B cell (primary cell): ENCODE measurements around the gene YPEL5. TPM values are rescaled to one million over a fixed set of nuclear protein-coding genes. Genes with fewer than 3 reads are reported as not detected.

ENCODE experiments used
- ATAC-seq: fragments of 200-7000 bp; cut with Tn5 transposase; one replicate; pipeline ENCODE4 v1.10.0; 2021; ENCODE audit warnings: low read depth, mild to moderate bottlenecking, moderate number of reproducible peaks, moderate library complexity
- CTCF ChIA-PET: fragments of 350-600 bp; sonication (Branson Sonifier 250); formaldehyde crosslinking; loops from one replicate; lab custom pipeline; 2021; ENCODE audit warnings: antibody characterized with exemption, inconsistent platforms; lab: Charles Lee
- POLR2A ChIA-PET: fragments of 350-600 bp; sonication (Branson Sonifier 250); formaldehyde crosslinking; loops from one replicate; lab custom pipeline; 2021; ENCODE audit warnings: antibody characterized with exemption; lab: Charles Lee
- DNase-seq: peaks from one replicate; pipeline ENCODE4 v3.0.0; 2013
- H2AFZ ChIP-seq: 2 replicates; pipeline ENCODE4 v1.6.1; 2012; ENCODE audit warnings: mild to moderate bottlenecking, low read depth, low read length; ENCODE audit not compliant: insufficient read depth, poor library complexity, severe bottlenecking
- H3K27ac ChIP-seq, 2 donors: 1 replicate in 1 of 2; 2 replicates in 1 of 2; pipeline ENCODE4 v1.5.1; 2012 to 2013; ENCODE audit warnings: low read length in 2 of 2, mild to moderate bottlenecking in 2 of 2, moderate library complexity in 1 of 2
- H3K27me3 ChIP-seq, 4 experiments: fragments of 200-600 bp in 1 of 4; sonication (generic) in 1 of 4; replicated peaks in 1 of 4; 1 replicate in 2 of 4; 2 replicates in 2 of 4; pipeline versions ENCODE4 v1.6.1 to v1.7.0; 2013 to 2016; ENCODE audit warnings: low read length in 3 of 4, mild to moderate bottlenecking in 2 of 4, mixed read lengths in 1 of 4, moderate library complexity in 1 of 4; ENCODE audit not compliant: insufficient read depth in 4 of 4, control insufficient read depth in 3 of 4; ENCODE audit errors: control extremely low read depth in 1 of 4
- H3K36me3 ChIP-seq, 2 experiments: replicated peaks in 1 of 2; 1 replicate in 1 of 2; 2 replicates in 1 of 2; pipeline versions ENCODE4 v1.6.1 to v1.7.1; 2013; ENCODE audit warnings: low read length in 1 of 2; ENCODE audit not compliant: insufficient read depth in 2 of 2, control insufficient read depth in 1 of 2; ENCODE audit errors: control extremely low read depth in 1 of 2, extremely low read depth in 1 of 2
- H3K4me1 ChIP-seq, 2 donors: fragments of 200-600 bp in 1 of 2; sonication (generic) in 1 of 2; 1 replicate in 1 of 2; 2 replicates in 1 of 2; pipeline versions ENCODE4 v1.5.1 to v1.6.1; 2013 to 2017; ENCODE audit warnings: low read length in 2 of 2; ENCODE audit not compliant: control insufficient read depth in 2 of 2, insufficient read depth in 2 of 2
- H3K4me2 ChIP-seq: replicated peaks from 2 replicates; pipeline ENCODE3; 2012; ENCODE audit warnings: mild to moderate bottlenecking, low read depth, low read length; ENCODE audit not compliant: poor library complexity, severe bottlenecking
- H3K4me3 ChIP-seq, 5 experiments: fragments of 200-600 bp in 1 of 5; sonication (generic) in 1 of 5; 1 replicate in 3 of 5; 2 replicates in 2 of 5; pipeline versions ENCODE4 v1.5.1 to v1.7.0; 2011 to 2016; ENCODE audit warnings: low read length in 4 of 5, mild to moderate bottlenecking in 4 of 5, low read depth in 2 of 5, control low read depth in 1 of 5, moderate library complexity in 1 of 5; ENCODE audit not compliant: insufficient read depth in 1 of 5; ENCODE audit errors: control extremely low read depth in 1 of 5, extremely low read depth in 1 of 5
- H3K79me2 ChIP-seq: fragments of 200-600 bp; sonication (generic); one replicate; pipeline ENCODE4 v1.6.0; 2016; ENCODE audit warnings: low read length; ENCODE audit not compliant: control insufficient read depth, insufficient read depth
- H3K9ac ChIP-seq: fragments of 200-600 bp; sonication (generic); 2 replicates; pipeline ENCODE4 v1.6.1; 2017; ENCODE audit warnings: mild to moderate bottlenecking, low read length, moderate library complexity
- H3K9me3 ChIP-seq, 3 donors: one replicate each; pipeline versions ENCODE4 v1.6.1 to v1.7.1; 2013; ENCODE audit warnings: low read length in 2 of 3; ENCODE audit not compliant: control insufficient read depth in 2 of 3, insufficient read depth in 1 of 3; ENCODE audit errors: control extremely low read depth in 1 of 3
- H4K20me1 ChIP-seq: 2 replicates; pipeline ENCODE4 v1.6.0; 2012; ENCODE audit warnings: mild to moderate bottlenecking, low read length; ENCODE audit not compliant: insufficient read depth, control insufficient read depth, poor library complexity, severe bottlenecking
- H3K27ac Mint-ChIP-seq: one replicate; pipeline ENCODE4 v1.8.0; 2021; ENCODE audit warnings: mixed read lengths
- H3K27me3 Mint-ChIP-seq: one replicate; pipeline ENCODE4 v1.8.0; 2021; ENCODE audit warnings: mixed read lengths
- H3K4me1 Mint-ChIP-seq: one replicate; pipeline ENCODE4 v1.8.0; 2021; ENCODE audit warnings: mixed read lengths
- H3K4me3 Mint-ChIP-seq: one replicate; pipeline ENCODE4 v1.8.0; 2021; ENCODE audit warnings: mixed read lengths
- H3K9me3 Mint-ChIP-seq: one replicate; pipeline ENCODE4 v1.8.0; 2022; ENCODE audit warnings: mixed read lengths; ENCODE audit not compliant: insufficient read depth
- CTCF ChIP-seq: fragments of 200-600 bp; IDR thresholded peaks from one replicate; pipeline ENCODE4 v1.8.0; 2022; ENCODE audit warnings: antibody characterized with exemption, mild to moderate bottlenecking
- EZH2 ChIP-seq: IDR thresholded peaks from 2 replicates; pipeline ENCODE4 v1.6.1; 2012; ENCODE audit warnings: borderline replicate concordance, low read depth, mild to moderate bottlenecking, moderate library complexity, low read length; ENCODE audit not compliant: insufficient read depth, poor library complexity, severe bottlenecking
- WGBS: methylation state at CpG from one replicate; pipeline ENCODE4 v1.1.5; 2013; ENCODE audit warnings: missing lambda C conversion rate; ENCODE audit not compliant: insufficient coverage; 5-methylcytosine and 5-hydroxymethylcytosine counted together
- intact Hi-C: fragments of 100-400 bp; cut with micrococcal nuclease; formaldehyde crosslinking; loops from one replicate; pipeline ENCODE4 v1.10.0; 2022
- polyA plus RNA-seq: library from polyadenylated mRNA; depleted of rRNA; stranded (reverse); fragments of >200 nt; gene quantifications from 2 replicates; pipeline ENCODE4 v1.2.3, GENCODE V29; 2012
- total RNA-seq, 2 donors: library from RNA; stranded (reverse); fragments of 120-200 nt in 1 of 2; gene quantifications; 1 replicate in 1 of 2; 2 replicates in 1 of 2; pipeline versions ENCODE4 v1.2.3 to v1.2.4, GENCODE V29; 2013 to 2022

YPEL5 gene
- total and polyA plus RNA-seq, 2 donors (not counting 1 experiment from before 2014, with no cell fraction given) = 117 to 426 TPM

- Mint-ChIP-seq H3K27ac (no peak overlapping the region), H3K27me3 (peaks cover 32% of the 10 kb centered on the region), H3K4me1 (no peaks in the 10 kb centered on the region), H3K4me3 (no peak overlapping the region), H3K9me3 (peaks cover 2% of the 10 kb centered on the region)
- H3K4me3 ChIP-seq = no peak overlapping the region
- CTCF ChIA-PET = interaction anchor here (0.5 kb wide), 1 partner anchor 59 kb away, joined by 3 read pairs; no protein-coding TSS in a partner anchor
- no peak for TF ChIP-seq CTCF
- no peak for TF ChIP-seq EZH2
- no peaks in the 10 kb centered on the region for H3K4me1 ChIP-seq
- H4K20me1 ChIP-seq = no peaks in the 10 kb centered on the region
- H3K9ac ChIP-seq = no peak overlapping the region
- DNase-seq = no peak
- no peaks in the 10 kb centered on the region for H3K79me2 ChIP-seq
- H3K36me3 ChIP-seq = no peaks in the 10 kb centered on the region
- POLR2A ChIA-PET = no interaction called here
- peaks cover 0 to 8% (median 0%) of the 10 kb centered on the region in 3 donors for H3K9me3 ChIP-seq
- no peak for ATAC-seq
- no CpG with 5 or more reads among the region's 3 CpGs for WGBS
- H3K4me2 ChIP-seq = no peak overlapping the region
- H3K27ac ChIP-seq = no peak overlapping the region
- H2AFZ ChIP-seq = no peak overlapping the region
- intact Hi-C loops = no loop called here
- peaks cover 0 to 28% (median 7%) of the 10 kb centered on the region in 4 experiments for H3K27me3 ChIP-seq
These were observed 24.4 kb upstream of the YPEL5 start for GRCh38 chr2:30122362-30122761.

- H3K79me2 ChIP-seq = no peaks in the 10 kb centered on the region
- Mint-ChIP-seq H3K4me1 (no peaks in the 10 kb centered on the region), H3K4me3 (no peak overlapping the region), H3K27ac (no peak overlapping the region), H3K9me3 (peaks cover 2% of the 10 kb centered on the region), H3K27me3 (peaks cover 6% of the 10 kb centered on the region)
- no peak overlapping the region for H3K4me3 ChIP-seq
- no peaks in the 10 kb centered on the region for H3K4me1 ChIP-seq
- no peaks in the 10 kb centered on the region for H4K20me1 ChIP-seq
- peaks cover 0 to 4% (median 2%) of the 10 kb centered on the region in 4 experiments for H3K27me3 ChIP-seq
- ATAC-seq = no peak
- no peaks in the 10 kb centered on the region for H3K36me3 ChIP-seq
- no peak overlapping the region for H3K27ac ChIP-seq
- H2AFZ ChIP-seq = no peak overlapping the region
- no peak for TF ChIP-seq CTCF
- no peak for TF ChIP-seq EZH2
- peaks cover 0 to 7% (median 0%) of the 10 kb centered on the region in 3 donors for H3K9me3 ChIP-seq
- no peak overlapping the region for H3K4me2 ChIP-seq
- ChIA-PET CTCF (no interaction called here), POLR2A (no interaction called here)
- WGBS = 94% methylated on average over 4 of the region's 9 CpGs
- H3K9ac ChIP-seq = no peak overlapping the region
- intact Hi-C loops = no loop called here
- DNase-seq = no peak
These were observed 19.6 kb upstream of the YPEL5 start for GRCh38 chr2:30127016-30127893.
